ENCODE results near the gene SIGLEC11. TPM values are rescaled to one million over a fixed set of nuclear protein-coding genes. Genes with fewer than 3 reads are reported as not detected.
"Not testable (repeated sequence)": the region's sequence is repeated elsewhere in the genome, so short reads cannot be mapped to it uniquely, and the experiment has no call there.

SIGLEC11 gene
- polyA plus RNA-seq, 2 of the 4 experiments (the other 2 are of a cell fraction) = not detected

DNA sequence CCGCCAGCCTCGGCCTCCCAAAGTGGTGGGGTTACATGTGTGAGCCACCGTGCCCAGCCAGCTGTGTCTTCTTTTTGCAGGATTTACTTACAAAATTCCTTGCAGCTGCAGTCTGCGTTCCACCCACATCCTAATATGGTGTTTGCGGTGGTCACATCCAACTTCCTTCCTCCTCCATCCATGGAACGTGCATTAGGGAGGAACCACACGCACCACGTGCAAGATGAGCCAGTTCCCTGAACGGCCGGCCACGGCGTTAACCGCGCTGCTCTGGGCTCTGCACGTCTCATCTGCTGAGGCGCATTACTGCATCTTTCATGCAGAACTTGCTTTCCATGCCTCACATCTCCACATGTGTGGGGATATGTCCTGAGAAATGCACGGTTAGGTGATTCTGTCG, 13.0 kb upstream of the SIGLEC11 start:
- TF ChIP-seq CTCF (IDR thresholded peaks at IDR 0.05) = no peak
- no peak for TF ChIP-seq NR3C1 (IDR thresholded peaks at IDR 0.05)
- ATAC-seq (no peak), FAIRE-seq (no peak), DNase-seq (ENCODE audit: low read depth in 1 of 2, low spot score in 1 of 2) (no peak)
- Histone ChIP-seq H3K27ac (no peak overlapping the region), H3K4me1 (no peaks in the 10 kb centered on the region), H3K4me2 (no peak overlapping the region), H3K4me3 (no peak overlapping the region), H3K9me3 (no peaks in the 10 kb centered on the region)
- POLR2A ChIA-PET = no interaction called here
- CTCF ChIA-PET = interaction anchor here (0.8 kb wide), 1 partner anchor 9 kb away, joined by 3 read pairs; no protein-coding TSS in a partner anchor
- WGBS (ENCODE audit: missing lambda C conversion rate) = 92% methylated on average over 18 of the region's 18 CpGs

DNA sequence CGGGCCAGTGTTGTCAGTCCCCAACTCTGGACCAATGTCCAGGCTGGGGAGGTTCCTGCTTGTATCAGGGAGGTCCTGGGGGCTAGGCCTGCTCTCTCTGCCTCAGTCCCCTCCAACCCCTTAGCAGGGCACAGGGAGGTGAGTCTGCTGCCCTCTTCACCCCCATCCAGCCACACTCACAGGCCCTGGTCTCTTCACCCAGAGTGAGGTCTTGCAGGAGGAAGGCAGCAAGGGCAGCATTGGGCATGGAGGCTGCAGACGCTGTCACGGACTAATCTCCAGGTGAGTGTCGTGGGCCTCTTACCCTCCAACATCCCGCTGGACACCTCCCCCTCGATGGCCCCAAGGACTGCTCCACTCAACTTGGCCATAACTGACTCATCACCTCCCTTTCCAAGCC, 11.9 kb upstream of the SIGLEC11 start:
- 50% methylated on average over 6 of the region's 6 CpGs for WGBS (ENCODE audit: missing lambda C conversion rate)
- Histone ChIP-seq H3K4me2 (no peak overlapping the region), H3K9me3 (no peaks in the 10 kb centered on the region), H3K4me3 (no peak overlapping the region), H3K4me1 (no peaks in the 10 kb centered on the region), H3K27ac (no peak overlapping the region)
- no peak for TF ChIP-seq ZNF302 (CRISPR knock-in tag; IDR thresholded peaks at IDR 0.05)
- TF ChIP-seq FOXS1 (CRISPR knock-in tag; IDR thresholded peaks at IDR 0.05) = no peak
- no peak for TF ChIP-seq MYC (IDR thresholded peaks at IDR 0.05; ENCODE audit: borderline replicate concordance, low read length)
- no peak for TF ChIP-seq TP53 (CRISPR knock-in tag; IDR thresholded peaks at IDR 0.05)
- TF ChIP-seq, protein P1, sequence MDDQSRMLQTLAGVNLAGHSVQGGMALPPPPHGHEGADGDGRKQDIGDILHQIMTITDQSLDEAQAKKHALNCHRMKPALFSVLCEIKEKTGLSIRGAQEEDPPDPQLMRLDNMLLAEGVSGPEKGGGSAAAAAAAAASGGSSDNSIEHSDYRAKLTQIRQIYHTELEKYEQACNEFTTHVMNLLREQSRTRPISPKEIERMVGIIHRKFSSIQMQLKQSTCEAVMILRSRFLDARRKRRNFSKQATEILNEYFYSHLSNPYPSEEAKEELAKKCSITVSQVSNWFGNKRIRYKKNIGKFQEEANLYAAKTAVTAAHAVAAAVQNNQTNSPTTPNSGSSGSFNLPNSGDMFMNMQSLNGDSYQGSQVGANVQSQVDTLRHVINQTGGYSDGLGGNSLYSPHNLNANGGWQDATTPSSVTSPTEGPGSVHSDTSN (IDR thresholded peaks at IDR 0.05) = no peak
- DNase-seq (ENCODE audit: low read depth in 1 of 2, low spot score in 1 of 2) = no peak
- CTCF ChIA-PET = interaction anchor here (1.0 kb wide), 1 partner anchor 15 kb away, joined by 4 read pairs; no protein-coding TSS in a partner anchor
- FAIRE-seq = no peak
- ATAC-seq = no peak
- POLR2A ChIA-PET = no interaction called here

DNA sequence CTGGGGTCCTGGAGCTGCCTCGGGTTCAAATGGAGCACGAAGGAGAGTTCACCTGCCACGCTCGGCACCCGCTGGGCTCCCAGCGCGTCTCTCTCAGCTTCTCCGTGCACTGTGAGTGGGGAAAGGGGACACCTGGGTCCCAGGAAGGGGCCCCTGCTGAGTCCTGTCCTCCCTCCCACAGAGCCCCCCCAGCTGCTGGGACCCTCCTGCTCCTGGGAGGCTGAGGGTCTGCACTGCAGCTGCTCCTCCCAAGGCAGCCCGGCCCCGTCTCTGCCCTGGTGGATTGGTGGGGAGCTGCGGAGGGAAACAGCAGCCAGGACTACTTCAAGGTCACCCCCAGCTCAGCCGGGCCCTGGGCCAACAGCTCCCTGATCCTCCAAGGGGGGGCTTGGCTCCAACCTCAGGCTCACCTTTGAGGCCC, 11.0 kb upstream of the SIGLEC11 start:
- no peak; a peak in 1 of 6 replicates for ATAC-seq
- TF ChIP-seq, protein P2, sequence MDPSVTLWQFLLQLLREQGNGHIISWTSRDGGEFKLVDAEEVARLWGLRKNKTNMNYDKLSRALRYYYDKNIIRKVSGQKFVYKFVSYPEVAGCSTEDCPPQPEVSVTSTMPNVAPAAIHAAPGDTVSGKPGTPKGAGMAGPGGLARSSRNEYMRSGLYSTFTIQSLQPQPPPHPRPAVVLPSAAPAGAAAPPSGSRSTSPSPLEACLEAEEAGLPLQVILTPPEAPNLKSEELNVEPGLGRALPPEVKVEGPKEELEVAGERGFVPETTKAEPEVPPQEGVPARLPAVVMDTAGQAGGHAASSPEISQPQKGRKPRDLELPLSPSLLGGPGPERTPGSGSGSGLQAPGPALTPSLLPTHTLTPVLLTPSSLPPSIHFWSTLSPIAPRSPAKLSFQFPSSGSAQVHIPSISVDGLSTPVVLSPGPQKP (IDR thresholded peaks at IDR 0.05; ENCODE audit: low read depth, low read length) = no peak
- Histone ChIP-seq H3K4me2 (no peak overlapping the region), H3K4me1 (no peaks in the 10 kb centered on the region), H3K27ac (no peak overlapping the region), H3K9me3 (no peaks in the 10 kb centered on the region), H3K4me3 (no peak overlapping the region)
- no peak for FAIRE-seq
- no peak for DNase-seq (ENCODE audit: low read depth in 1 of 2, low spot score in 1 of 2)
- CTCF ChIA-PET = interaction anchor here (1.0 to 1.1 kb wide), 2 partner anchors 16 to 34 kb away, joined by 3 to 4 read pairs; no protein-coding TSS in a partner anchor
- POLR2A ChIA-PET = no interaction called here
- WGBS (ENCODE audit: missing lambda C conversion rate) = 63% methylated on average over 9 of the region's 12 CpGs

DNA sequence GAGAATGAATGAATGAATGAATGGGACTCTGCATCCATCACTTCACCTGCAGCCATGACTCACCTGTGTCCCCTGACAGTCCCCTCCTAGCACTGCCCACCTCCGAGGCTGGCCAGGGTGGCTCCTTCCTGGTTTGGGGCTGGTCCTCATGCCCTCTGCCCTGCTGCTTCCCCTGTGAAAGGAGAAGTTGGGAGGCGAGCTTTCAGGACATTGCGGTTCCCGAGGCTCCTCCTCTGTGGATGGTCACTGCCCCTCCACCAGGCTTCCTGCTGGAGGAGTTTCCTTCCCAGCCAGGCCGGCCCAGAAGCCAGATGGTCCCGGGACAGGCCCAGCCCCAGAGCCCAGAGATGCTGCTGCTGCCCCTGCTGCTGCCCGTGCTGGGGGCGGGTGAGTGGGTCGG, 8.4 kb upstream of the SIGLEC11 start:
- CTCF ChIA-PET = interaction anchor here (1.4 kb wide), 1 partner anchor 15 kb away, joined by 4 read pairs; no protein-coding TSS in a partner anchor
- H3K27ac ChIP-seq; FAIRE-seq; POLR2A ChIA-PET; H3K9me3 ChIP-seq; H3K4me1 ChIP-seq; H3K4me2 ChIP-seq; H3K4me3 ChIP-seq; DNase-seq (ENCODE audit: low read depth in 1 of 2, low spot score in 1 of 2): not testable (repeated sequence)
- 15% methylated on average over 4 of the region's 9 CpGs for WGBS (ENCODE audit: missing lambda C conversion rate)
- peak; percentile 44 to 58; a peak in 5 of 6 replicates for ATAC-seq

- ATAC-seq = no peak
- ChIA-PET POLR2A (no interaction called here), CTCF (interaction anchor here (0.7 to 1.4 kb wide), 2 partner anchors 16 to 30 kb away, joined by 3 to 4 read pairs; no protein-coding TSS in a partner anchor)
- Histone ChIP-seq H3K9me3 (no peaks in the 10 kb centered on the region), H3K4me2 (no peak overlapping the region), H3K27ac (no peak overlapping the region), H3K4me3 (no peak overlapping the region), H3K4me1 (no peaks in the 10 kb centered on the region)
- DNase-seq (ENCODE audit: low read depth in 1 of 2, low spot score in 1 of 2) = no peak
- 33% methylated on average over 5 of the region's 5 CpGs for WGBS (ENCODE audit: missing lambda C conversion rate)
- FAIRE-seq = no peak
- TF ChIP-seq TFCP2L1 (CRISPR knock-in tag; IDR thresholded peaks at IDR 0.05) (no peak), SMC3 (IDR thresholded peaks at IDR 0.05) (no peak), PHF8 (IDR thresholded peaks at IDR 0.05; ENCODE audit: borderline replicate concordance, low read depth) (no peak), TP53 (CRISPR knock-in tag; IDR thresholded peaks at IDR 0.05) (no peak), HDAC2 (IDR thresholded peaks at IDR 0.05) (no peak), EHF (CRISPR knock-in tag; IDR thresholded peaks at IDR 0.05) (no peak), CHD4 (IDR thresholded peaks at IDR 0.05; ENCODE audit: borderline replicate concordance) (no peak), MAX (IDR thresholded peaks at IDR 0.05) (no peak), JUN (IDR thresholded peaks at IDR 0.05) (no peak), KDM1A (IDR thresholded peaks at IDR 0.05; ENCODE audit: low read depth) (no peak), POLR2A (IDR thresholded peaks at IDR 0.05; ENCODE audit: low read length) (no peak), HOXA7 (CRISPR knock-in tag; IDR thresholded peaks at IDR 0.05) (no peak), ZC3H11A (IDR thresholded peaks at IDR 0.05) (no peak), CBX8 (IDR thresholded peaks at IDR 0.05) (no peak)
- TF ChIP-seq, protein P3, sequence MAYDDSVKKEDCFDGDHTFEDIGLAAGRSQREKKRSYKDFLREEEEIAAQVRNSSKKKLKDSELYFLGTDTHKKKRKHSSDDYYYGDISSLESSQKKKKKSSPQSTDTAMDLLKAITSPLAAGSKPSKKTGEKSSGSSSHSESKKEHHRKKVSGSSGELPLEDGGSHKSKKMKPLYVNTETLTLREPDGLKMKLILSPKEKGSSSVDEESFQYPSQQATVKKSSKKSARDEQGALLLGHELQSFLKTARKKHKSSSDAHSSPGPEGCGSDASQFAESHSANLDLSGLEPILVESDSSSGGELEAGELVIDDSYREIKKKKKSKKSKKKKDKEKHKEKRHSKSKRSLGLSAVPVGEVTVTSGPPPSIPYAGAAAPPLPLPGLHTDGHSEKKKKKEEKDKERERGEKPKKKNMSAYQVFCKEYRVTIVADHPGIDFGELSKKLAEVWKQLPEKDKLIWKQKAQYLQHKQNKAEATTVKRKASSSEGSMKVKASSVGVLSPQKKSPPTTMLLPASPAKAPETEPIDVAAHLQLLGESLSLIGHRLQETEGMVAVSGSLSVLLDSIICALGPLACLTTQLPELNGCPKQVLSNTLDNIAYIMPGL (CRISPR knock-in tag; IDR thresholded peaks at IDR 0.05; ENCODE audit: borderline replicate concordance) = no peak
Measured at GRCh38 chr19:49968279-49968922, 7.4 kb upstream of the SIGLEC11 start.

All from A549 (cell line).